GM18861 (cell line): ENCODE results near the gene CBFA2T2.
"Not testable (repeated sequence)": the region's sequence is repeated elsewhere in the genome, so short reads cannot be mapped to it uniquely, and the experiment has no call there.

ENCODE experiments used
- ATAC-seq: cut with Tn5 transposase; IDR thresholded peaks from one replicate; pipeline ENCODE4 v1.9.1; 2021; ENCODE audit not compliant: unreplicated experiment

The CBFA2T2 gene

GRCh38 chr20:33612001-33612400 lies 122.1 kb downstream of the CBFA2T2 start:
- ATAC-seq, result no peak

- no peak for ATAC-seq
These were observed 132.0 kb downstream of the CBFA2T2 start for GRCh38 chr20:33621717-33622400.

GRCh38 chr20:33622705-33623365 lies 132.9 kb downstream of the CBFA2T2 start:
- ATAC-seq, result no peak

GRCh38 chr20:33624399-33624798 lies 134.5 kb downstream of the CBFA2T2 start:
- ATAC-seq, result no peak

- ATAC-seq, result no peak
These were observed 136.3 kb downstream of the CBFA2T2 start for GRCh38 chr20:33626190-33626589.

- ATAC-seq, result no peak
These were observed 137.8 kb downstream of the CBFA2T2 start for GRCh38 chr20:33627577-33628216.

- no peak for ATAC-seq
These were observed 139.6 kb downstream of the CBFA2T2 start for GRCh38 chr20:33629533-33629932.

- no peak for ATAC-seq
These were observed 140.1 kb downstream of the CBFA2T2 start for GRCh38 chr20:33629979-33630378.

GRCh38 chr20:33630507-33630906 lies 140.6 kb downstream of the CBFA2T2 start:
- ATAC-seq, result no peak

GRCh38 chr20:33631910-33632309 lies 142.0 kb downstream of the CBFA2T2 start:
- ATAC-seq, result not testable (repeated sequence)

- ATAC-seq, result no peak
These were observed 145.4 kb downstream of the CBFA2T2 start for GRCh38 chr20:33635341-33635740.

GRCh38 chr20:33636776-33637175 lies 146.9 kb downstream of the CBFA2T2 start:
- no peak for ATAC-seq

GRCh38 chr20:33640287-33640686 lies 150.4 kb downstream of the CBFA2T2 start:
- no peak for ATAC-seq

GRCh38 chr20:33644313-33645071 lies 154.6 kb downstream of the CBFA2T2 start:
- no peak for ATAC-seq

- no peak for ATAC-seq
These were observed 155.1 kb downstream of the CBFA2T2 start for GRCh38 chr20:33645072-33645358.

GRCh38 chr20:33645396-33645795 lies 155.5 kb downstream of the CBFA2T2 start:
- ATAC-seq, result no peak

- no peak for ATAC-seq
These were observed 156.3 kb downstream of the CBFA2T2 start for GRCh38 chr20:33646191-33646590.

- ATAC-seq, result not testable (repeated sequence)
These were observed 157.2 kb downstream of the CBFA2T2 start for GRCh38 chr20:33646959-33647602.

- ATAC-seq, result peak; percentile 42
These were observed 157.9 kb downstream of the CBFA2T2 start for GRCh38 chr20:33647603-33648395.

GRCh38 chr20:33648396-33649004 lies 158.6 kb downstream of the CBFA2T2 start:
- ATAC-seq, result no peak
